ENCODE data around the gene METTL13. TPM values are rescaled to one million over a fixed set of nuclear protein-coding genes. Genes with fewer than 3 reads are reported as not detected.

The METTL13 gene
- total and polyA plus RNA-seq, 9 of the 15 experiments (the other 6 are each of a cell fraction or from before 2014, with no cell fraction given): 18.9 to 78.9 (median 54.9) TPM

GRCh38 chr1:171762143-171762563 lies 19.3 kb upstream of the METTL13 start (continued):
- no peak for TF ChIP-seq BHLHE40 (IDR thresholded peaks at IDR 0.05; ENCODE audit: low read length)
- TF ChIP-seq, protein P1, sequence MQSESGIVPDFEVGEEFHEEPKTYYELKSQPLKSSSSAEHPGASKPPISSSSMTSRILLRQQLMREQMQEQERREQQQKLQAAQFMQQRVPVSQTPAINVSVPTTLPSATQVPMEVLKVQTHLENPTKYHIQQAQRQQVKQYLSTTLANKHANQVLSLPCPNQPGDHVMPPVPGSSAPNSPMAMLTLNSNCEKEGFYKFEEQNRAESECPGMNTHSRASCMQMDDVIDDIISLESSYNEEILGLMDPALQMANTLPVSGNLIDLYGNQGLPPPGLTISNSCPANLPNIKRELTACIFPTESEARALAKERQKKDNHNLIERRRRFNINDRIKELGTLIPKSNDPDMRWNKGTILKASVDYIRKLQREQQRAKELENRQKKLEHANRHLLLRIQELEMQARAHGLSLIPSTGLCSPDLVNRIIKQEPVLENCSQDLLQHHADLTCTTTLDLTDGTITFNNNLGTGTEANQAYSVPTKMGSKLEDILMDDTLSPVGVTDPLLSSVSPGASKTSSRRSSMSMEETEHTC (IDR thresholded peaks at IDR 0.05): no peak
- no peak for TF ChIP-seq IRF2 (CRISPR knock-in tag; IDR thresholded peaks at IDR 0.05)
- TF ChIP-seq ZNF584 (CRISPR knock-in tag; IDR thresholded peaks at IDR 0.05; ENCODE audit: low read depth): no peak
- TF ChIP-seq, protein P2, sequence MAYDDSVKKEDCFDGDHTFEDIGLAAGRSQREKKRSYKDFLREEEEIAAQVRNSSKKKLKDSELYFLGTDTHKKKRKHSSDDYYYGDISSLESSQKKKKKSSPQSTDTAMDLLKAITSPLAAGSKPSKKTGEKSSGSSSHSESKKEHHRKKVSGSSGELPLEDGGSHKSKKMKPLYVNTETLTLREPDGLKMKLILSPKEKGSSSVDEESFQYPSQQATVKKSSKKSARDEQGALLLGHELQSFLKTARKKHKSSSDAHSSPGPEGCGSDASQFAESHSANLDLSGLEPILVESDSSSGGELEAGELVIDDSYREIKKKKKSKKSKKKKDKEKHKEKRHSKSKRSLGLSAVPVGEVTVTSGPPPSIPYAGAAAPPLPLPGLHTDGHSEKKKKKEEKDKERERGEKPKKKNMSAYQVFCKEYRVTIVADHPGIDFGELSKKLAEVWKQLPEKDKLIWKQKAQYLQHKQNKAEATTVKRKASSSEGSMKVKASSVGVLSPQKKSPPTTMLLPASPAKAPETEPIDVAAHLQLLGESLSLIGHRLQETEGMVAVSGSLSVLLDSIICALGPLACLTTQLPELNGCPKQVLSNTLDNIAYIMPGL (CRISPR knock-in tag; IDR thresholded peaks at IDR 0.05): no peak
- TF ChIP-seq TAL1 (IDR thresholded peaks at IDR 0.05): peak; percentile 44; the same call in 1 of the 2 replicates
- no peak for TF ChIP-seq TAF15 (IDR thresholded peaks at IDR 0.05; ENCODE audit: low read depth, low read length)
- TF ChIP-seq ZNF174 (CRISPR knock-in tag; IDR thresholded peaks at IDR 0.05): no peak
- no peak for TF ChIP-seq ARHGAP35 (IDR thresholded peaks at IDR 0.05; ENCODE audit: partially characterized antibody)
- no peak for TF ChIP-seq ZBTB43 (CRISPR knock-in tag; IDR thresholded peaks at IDR 0.05)
- TF ChIP-seq CBX2 (IDR thresholded peaks at IDR 0.05; ENCODE audit: insufficient read depth, low read length, poor library complexity, severe bottlenecking): no peak
- TF ChIP-seq, protein P3, sequence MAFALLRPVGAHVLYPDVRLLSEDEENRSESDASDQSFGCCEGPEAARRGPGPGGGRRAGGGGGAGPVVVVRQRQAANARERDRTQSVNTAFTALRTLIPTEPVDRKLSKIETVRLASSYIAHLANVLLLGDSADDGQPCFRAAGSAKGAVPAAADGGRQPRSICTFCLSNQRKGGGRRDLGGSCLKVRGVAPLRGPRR (CRISPR knock-in tag; IDR thresholded peaks at IDR 0.05): no peak
- no peak for TF ChIP-seq ATF1 (CRISPR knock-in tag; IDR thresholded peaks at IDR 0.05)
- TF ChIP-seq ATF1 (tag; IDR thresholded peaks at IDR 0.05): 0 out of 2 replicates have a peak, but pooled peaks have one; percentile 20
- TF ChIP-seq PCBP2 (IDR thresholded peaks at IDR 0.05; ENCODE audit: low read depth, low read length, poor library complexity, severe bottlenecking): no peak
- peak; percentile 30; the same call in 1 of the 2 replicates for TF ChIP-seq CXXC5 (CRISPR knock-in tag; IDR thresholded peaks at IDR 0.05)
- TF ChIP-seq ZNF655 (CRISPR knock-in tag; IDR thresholded peaks at IDR 0.05): no peak
- TF ChIP-seq HMG20B (CRISPR knock-in tag; IDR thresholded peaks at IDR 0.05): no peak
- peak; percentile 73 for TF ChIP-seq L3MBTL2 (IDR thresholded peaks at IDR 0.05)
